Ureter (tissue), 1 donor: Measurements from ENCODE around the gene TBC1D5. TPM values are rescaled to one million over a fixed set of nuclear protein-coding genes. Genes with fewer than 3 reads are reported as not detected.

ENCODE experiments used
- DNase-seq: peaks from one replicate; pipeline ENCODE4 v3.0.0-alpha.2; 2020; ENCODE audit warnings: low spot score
- total RNA-seq: library from RNA; stranded (reverse); gene quantifications from one replicate; pipeline ENCODE4 v1.2.4, GENCODE V29; 2023
- donor health status: DM: yes; HTN: yes; CAD: no.

Gene TBC1D5
- total RNA-seq, 1 donor from 2014 or later, result 87.1 TPM

- no peak for DNase-seq
Measured at GRCh38 chr3:17231537-17232261, 510.7 kb downstream of the TBC1D5 start.

- DNase-seq, result no peak
Measured at GRCh38 chr3:17227472-17227871, 515.0 kb downstream of the TBC1D5 start.

GRCh38 chr3:17221529-17221928 is 520.9 kb downstream of the TBC1D5 start:
- DNase-seq, result no peak

GRCh38 chr3:17219593-17219992 is 522.8 kb downstream of the TBC1D5 start:
- no peak for DNase-seq

- no peak for DNase-seq
Measured at GRCh38 chr3:17218587-17218986, 523.8 kb downstream of the TBC1D5 start.

- DNase-seq, result no peak
Measured at GRCh38 chr3:17217588-17217987, 524.8 kb downstream of the TBC1D5 start.

GRCh38 chr3:17213102-17213501 is 529.3 kb downstream of the TBC1D5 start:
- DNase-seq, result no peak

GRCh38 chr3:17207979-17208378 is 534.5 kb downstream of the TBC1D5 start:
- DNase-seq, result no peak

- DNase-seq, result no peak
Measured at GRCh38 chr3:17207019-17207418, 535.4 kb downstream of the TBC1D5 start.

- DNase-seq, result no peak
Measured at GRCh38 chr3:17204049-17204650, 538.3 kb downstream of the TBC1D5 start.

GRCh38 chr3:17201538-17201937 is 540.9 kb downstream of the TBC1D5 start:
- DNase-seq, result no peak

- no peak for DNase-seq
Measured at GRCh38 chr3:17195856-17196604, 546.4 kb downstream of the TBC1D5 start.

- no peak for DNase-seq
Measured at GRCh38 chr3:17195192-17195611, 547.2 kb downstream of the TBC1D5 start.

- DNase-seq, result no peak
Measured at GRCh38 chr3:17194116-17194515, 548.3 kb downstream of the TBC1D5 start.

- DNase-seq, result no peak
Measured at GRCh38 chr3:17192995-17193394, 549.4 kb downstream of the TBC1D5 start.

GRCh38 chr3:17190353-17191078 is 551.9 kb downstream of the TBC1D5 start:
- no peak for DNase-seq

GRCh38 chr3:17188378-17188777 is 554.1 kb downstream of the TBC1D5 start:
- no peak for DNase-seq

- DNase-seq, result no peak
Measured at GRCh38 chr3:17187589-17188184, 554.7 kb downstream of the TBC1D5 start.

GRCh38 chr3:17183951-17184550 is 558.4 kb downstream of the TBC1D5 start:
- DNase-seq, result no peak

GRCh38 chr3:17182166-17182565 is 560.3 kb downstream of the TBC1D5 start:
- DNase-seq, result no peak

- DNase-seq, result no peak
Measured at GRCh38 chr3:17181413-17181907, 561.0 kb downstream of the TBC1D5 start.
